ENCODE results near the gene GP2. TPM values are rescaled to one million over a fixed set of nuclear protein-coding genes. Genes with fewer than 3 reads are reported as not detected.

Gene GP2
- polyA plus RNA-seq, 4 donors: 1.8 to 9.2 (median 3.5) TPM

Other genes with a start within 250 kb of the GP2 start
- 100 to 1,000 TPM; 114 to 272 (median 213) TPM for gene UMOD, start 25.2 kb upstream of the GP2 start, polyA plus RNA-seq (ENCODE audit: insufficient read length in 4 of 4)
- gene PDILT, start 77.2 kb upstream of the GP2 start, polyA plus RNA-seq (ENCODE audit: insufficient read length in 4 of 4): under 1 TPM in 2 of 4 donors, not detected in 2; 0.14 to 0.23 TPM
- gene ACSM5, start 82.0 kb upstream of the GP2 start, polyA plus RNA-seq (ENCODE audit: insufficient read length in 4 of 4): 1 to 10 TPM; 3.3 to 9.7 (median 6.2) TPM
- 10 to 100 TPM; 47.3 to 91.8 (median 76.3) TPM for gene ACSM2A, start 124.0 kb upstream of the GP2 start, polyA plus RNA-seq (ENCODE audit: insufficient read length in 4 of 4)
- gene ACSM2B, start 248.9 kb upstream of the GP2 start, polyA plus RNA-seq (ENCODE audit: insufficient read length in 4 of 4): 10 to 100 TPM; 42.4 to 69.5 (median 59.4) TPM

Data from left renal cortex interstitium (tissue), 4 donors.